Measurements from ENCODE around the gene TMEM200B. TPM values are rescaled to one million over a fixed set of nuclear protein-coding genes. Genes with fewer than 3 reads are reported as not detected.

Gene TMEM200B
- total RNA-seq, 1 experiment from 2014 or later = 1.1 TPM

Other genes with a start within 250 kb of the TMEM200B start
- 337 TPM in 2 replicates for gene EPB41, start 209.3 kb downstream of the TMEM200B start, total RNA-seq (2021)
- gene SRSF4, start 58.0 kb upstream of the TMEM200B start, total RNA-seq (2021) = 104 and 116 TPM in 2 replicates
- 39.0 and 39.3 TPM in 2 replicates for gene MECR, start 107.0 kb upstream of the TMEM200B start, total RNA-seq (2021)
- gene PTPRU, start 112.6 kb upstream of the TMEM200B start, total RNA-seq (2021) = 6.8 and 15.6 TPM in 2 replicates